Liver (tissue), 3 donors: ENCODE results near the gene CISTR.

Source experiments
- HNF4G ChIP-seq: IDR thresholded peaks from 2 replicates; pipeline ENCODE4 v1.6.1; 2016; ENCODE audit warnings: antibody characterized with exemption
- JUND ChIP-seq, 2 donors: IDR thresholded peaks; 2 replicates each; pipeline ENCODE4 v1.6.1; 2016; ENCODE audit warnings: antibody characterized with exemption in 2 of 2
- NR2F2 ChIP-seq: IDR thresholded peaks from 2 replicates; pipeline ENCODE4 v1.6.1; 2016; ENCODE audit warnings: antibody characterized with exemption
- RAD21 ChIP-seq, 2 donors: IDR thresholded peaks; 2 replicates each; pipeline ENCODE4 v1.6.1; 2016; ENCODE audit warnings: antibody characterized with exemption in 2 of 2, mild to moderate bottlenecking in 2 of 2
- TAF1 ChIP-seq: conservative IDR thresholded peaks from 2 replicates; pipeline ENCODE4 v1.6.1; 2016; ENCODE audit warnings: antibody characterized with exemption, mild to moderate bottlenecking
- YY1 ChIP-seq: IDR thresholded peaks from 2 replicates; pipeline ENCODE4 v1.6.1; 2016; ENCODE audit warnings: antibody characterized with exemption, mild to moderate bottlenecking
- TF ChIP-seq, protein P1 (sequence below): fragments of 150-350 bp; IDR thresholded peaks from 2 replicates; pipeline ENCODE4 v1.5.1; 2017; ENCODE audit warnings: improper control_type of control experiment, low read depth, low read length; ENCODE audit not compliant: missing input control
- TF ChIP-seq, protein P2 (sequence below): IDR thresholded peaks from 2 replicates; pipeline ENCODE4 v1.6.1; 2016; ENCODE audit warnings: antibody characterized with exemption
- TF ChIP-seq, protein P3 (sequence below): IDR thresholded peaks from 2 replicates; pipeline ENCODE4 v1.6.1; 2016; ENCODE audit warnings: antibody characterized with exemption, mild to moderate bottlenecking
- TF ChIP-seq, protein P4 (sequence below): IDR thresholded peaks from 2 replicates; pipeline ENCODE4 v1.6.1; 2016; ENCODE audit warnings: antibody characterized with exemption
- TF ChIP-seq, protein P5 (sequence below): IDR thresholded peaks from 2 replicates; pipeline ENCODE4 v1.6.1; 2016; ENCODE audit warnings: antibody characterized with exemption
- donor health status: healthy.
- donor health status: healthy.

DNA sequence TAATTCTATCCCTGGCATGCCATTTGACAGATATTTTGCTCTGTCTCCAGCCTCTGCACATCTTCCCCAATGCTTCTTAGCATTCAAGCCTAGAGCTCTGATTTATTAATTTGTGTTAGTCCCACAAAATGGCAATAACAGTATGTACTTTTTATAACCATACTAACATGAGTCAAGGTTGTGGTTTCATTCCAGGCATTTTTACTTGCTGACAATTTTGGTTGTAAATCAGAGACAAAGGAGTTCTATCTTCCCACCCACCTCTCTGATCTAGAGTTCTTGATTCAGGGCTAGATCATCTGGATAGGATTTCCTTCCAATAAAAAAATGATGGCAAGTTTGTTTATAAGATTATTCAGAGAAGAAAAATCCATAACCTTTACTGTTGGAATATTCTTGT is 18.5 kb upstream of the CISTR start:
- TF ChIP-seq JUND (IDR thresholded peaks at IDR 0.05): no peak
- TF ChIP-seq, protein P1, sequence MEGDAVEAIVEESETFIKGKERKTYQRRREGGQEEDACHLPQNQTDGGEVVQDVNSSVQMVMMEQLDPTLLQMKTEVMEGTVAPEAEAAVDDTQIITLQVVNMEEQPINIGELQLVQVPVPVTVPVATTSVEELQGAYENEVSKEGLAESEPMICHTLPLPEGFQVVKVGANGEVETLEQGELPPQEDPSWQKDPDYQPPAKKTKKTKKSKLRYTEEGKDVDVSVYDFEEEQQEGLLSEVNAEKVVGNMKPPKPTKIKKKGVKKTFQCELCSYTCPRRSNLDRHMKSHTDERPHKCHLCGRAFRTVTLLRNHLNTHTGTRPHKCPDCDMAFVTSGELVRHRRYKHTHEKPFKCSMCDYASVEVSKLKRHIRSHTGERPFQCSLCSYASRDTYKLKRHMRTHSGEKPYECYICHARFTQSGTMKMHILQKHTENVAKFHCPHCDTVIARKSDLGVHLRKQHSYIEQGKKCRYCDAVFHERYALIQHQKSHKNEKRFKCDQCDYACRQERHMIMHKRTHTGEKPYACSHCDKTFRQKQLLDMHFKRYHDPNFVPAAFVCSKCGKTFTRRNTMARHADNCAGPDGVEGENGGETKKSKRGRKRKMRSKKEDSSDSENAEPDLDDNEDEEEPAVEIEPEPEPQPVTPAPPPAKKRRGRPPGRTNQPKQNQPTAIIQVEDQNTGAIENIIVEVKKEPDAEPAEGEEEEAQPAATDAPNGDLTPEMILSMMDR: no peak
- TF ChIP-seq NR2F2: no peak
- TF ChIP-seq, protein P2, sequence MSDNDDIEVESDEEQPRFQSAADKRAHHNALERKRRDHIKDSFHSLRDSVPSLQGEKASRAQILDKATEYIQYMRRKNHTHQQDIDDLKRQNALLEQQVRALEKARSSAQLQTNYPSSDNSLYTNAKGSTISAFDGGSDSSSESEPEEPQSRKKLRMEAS: no peak
- TF ChIP-seq RAD21 (IDR thresholded peaks at IDR 0.05): no peak
- TF ChIP-seq HNF4G: no peak
- TF ChIP-seq, protein P3, sequence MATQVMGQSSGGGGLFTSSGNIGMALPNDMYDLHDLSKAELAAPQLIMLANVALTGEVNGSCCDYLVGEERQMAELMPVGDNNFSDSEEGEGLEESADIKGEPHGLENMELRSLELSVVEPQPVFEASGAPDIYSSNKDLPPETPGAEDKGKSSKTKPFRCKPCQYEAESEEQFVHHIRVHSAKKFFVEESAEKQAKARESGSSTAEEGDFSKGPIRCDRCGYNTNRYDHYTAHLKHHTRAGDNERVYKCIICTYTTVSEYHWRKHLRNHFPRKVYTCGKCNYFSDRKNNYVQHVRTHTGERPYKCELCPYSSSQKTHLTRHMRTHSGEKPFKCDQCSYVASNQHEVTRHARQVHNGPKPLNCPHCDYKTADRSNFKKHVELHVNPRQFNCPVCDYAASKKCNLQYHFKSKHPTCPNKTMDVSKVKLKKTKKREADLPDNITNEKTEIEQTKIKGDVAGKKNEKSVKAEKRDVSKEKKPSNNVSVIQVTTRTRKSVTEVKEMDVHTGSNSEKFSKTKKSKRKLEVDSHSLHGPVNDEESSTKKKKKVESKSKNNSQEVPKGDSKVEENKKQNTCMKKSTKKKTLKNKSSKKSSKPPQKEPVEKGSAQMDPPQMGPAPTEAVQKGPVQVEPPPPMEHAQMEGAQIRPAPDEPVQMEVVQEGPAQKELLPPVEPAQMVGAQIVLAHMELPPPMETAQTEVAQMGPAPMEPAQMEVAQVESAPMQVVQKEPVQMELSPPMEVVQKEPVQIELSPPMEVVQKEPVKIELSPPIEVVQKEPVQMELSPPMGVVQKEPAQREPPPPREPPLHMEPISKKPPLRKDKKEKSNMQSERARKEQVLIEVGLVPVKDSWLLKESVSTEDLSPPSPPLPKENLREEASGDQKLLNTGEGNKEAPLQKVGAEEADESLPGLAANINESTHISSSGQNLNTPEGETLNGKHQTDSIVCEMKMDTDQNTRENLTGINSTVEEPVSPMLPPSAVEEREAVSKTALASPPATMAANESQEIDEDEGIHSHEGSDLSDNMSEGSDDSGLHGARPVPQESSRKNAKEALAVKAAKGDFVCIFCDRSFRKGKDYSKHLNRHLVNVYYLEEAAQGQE: no peak
- no peak for TF ChIP-seq YY1
- no peak for TF ChIP-seq TAF1
- TF ChIP-seq, protein P4, sequence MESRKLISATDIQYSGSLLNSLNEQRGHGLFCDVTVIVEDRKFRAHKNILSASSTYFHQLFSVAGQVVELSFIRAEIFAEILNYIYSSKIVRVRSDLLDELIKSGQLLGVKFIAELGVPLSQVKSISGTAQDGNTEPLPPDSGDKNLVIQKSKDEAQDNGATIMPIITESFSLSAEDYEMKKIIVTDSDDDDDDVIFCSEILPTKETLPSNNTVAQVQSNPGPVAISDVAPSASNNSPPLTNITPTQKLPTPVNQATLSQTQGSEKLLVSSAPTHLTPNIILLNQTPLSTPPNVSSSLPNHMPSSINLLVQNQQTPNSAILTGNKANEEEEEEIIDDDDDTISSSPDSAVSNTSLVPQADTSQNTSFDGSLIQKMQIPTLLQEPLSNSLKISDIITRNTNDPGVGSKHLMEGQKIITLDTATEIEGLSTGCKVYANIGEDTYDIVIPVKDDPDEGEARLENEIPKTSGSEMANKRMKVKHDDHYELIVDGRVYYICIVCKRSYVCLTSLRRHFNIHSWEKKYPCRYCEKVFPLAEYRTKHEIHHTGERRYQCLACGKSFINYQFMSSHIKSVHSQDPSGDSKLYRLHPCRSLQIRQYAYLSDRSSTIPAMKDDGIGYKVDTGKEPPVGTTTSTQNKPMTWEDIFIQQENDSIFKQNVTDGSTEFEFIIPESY: no peak
- TF ChIP-seq, protein P5, sequence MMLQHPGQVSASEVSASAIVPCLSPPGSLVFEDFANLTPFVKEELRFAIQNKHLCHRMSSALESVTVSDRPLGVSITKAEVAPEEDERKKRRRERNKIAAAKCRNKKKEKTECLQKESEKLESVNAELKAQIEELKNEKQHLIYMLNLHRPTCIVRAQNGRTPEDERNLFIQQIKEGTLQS: no peak
